Measurements from ENCODE around the gene NTRK1. TPM values are rescaled to one million over a fixed set of nuclear protein-coding genes. Genes with fewer than 3 reads are reported as not detected.

The NTRK1 gene
- total and polyA plus RNA-seq, 2 of the 4 experiments (the other 2 are of a cell fraction): not detected

- BruUV-seq (replicated peaks): no TSS peak
- Histone ChIP-seq H4K20me1 (ENCODE audit: insufficient read depth, low read length) (no peaks in the 10 kb centered on the region; the same call in 1 of the 2 replicates), H3K4ac (ENCODE audit: low read depth, low read length) (no peak overlapping the region), H3K18ac (ENCODE audit: low read depth, low read length) (no peak overlapping the region), H3K56ac (ENCODE audit: extremely low read depth, insufficient read depth, low read length) (no peak overlapping the region), H2AFZ (replicated peaks; ENCODE audit: low read length, poor library complexity) (no peak overlapping the region), H2AK5ac (ENCODE audit: low read depth, low read length) (no peak overlapping the region), H2AK9ac (replicated peaks; ENCODE audit: low read depth, low read length, poor library complexity) (no peak overlapping the region), H3K9ac (ENCODE audit: low read depth, low read length) (no peak overlapping the region), H2BK15ac (ENCODE audit: low read depth, low read length) (no peak overlapping the region), H3K14ac (replicated peaks; ENCODE audit: low read depth, low read length) (no peak overlapping the region), H3K23ac (ENCODE audit: low read depth, low read length) (no peak overlapping the region), H3K27ac (ENCODE audit: insufficient read depth, low read length) (no peak overlapping the region), H3K36me3 (ENCODE audit: control insufficient read depth, insufficient read depth, low read length) (no peaks in the 10 kb centered on the region), H3K4me2 (ENCODE audit: low read depth, low read length) (no peak overlapping the region), H4K91ac (ENCODE audit: insufficient read depth, low read depth, low read length) (no peak overlapping the region), H2BK20ac (ENCODE audit: low read depth, low read length) (no peak overlapping the region), H3K9me1 (ENCODE audit: insufficient read depth, low read length) (no peaks in the 10 kb centered on the region), H2BK5ac (ENCODE audit: low read depth, low read length, poor library complexity, severe bottlenecking) (no peak overlapping the region), H3K27me3 (ENCODE audit: control insufficient read depth, insufficient read depth, low read length) (peaks cover 86% of the 10 kb centered on the region), H2BK120ac (ENCODE audit: low read depth, low read length) (no peak overlapping the region), H4K8ac (ENCODE audit: low read depth in 2 of 2, low read length in 2 of 2) (no peak overlapping the region), H3K4me3 (ENCODE audit: insufficient read depth, low read depth, low read length) (no peak overlapping the region), H3K79me1 (ENCODE audit: low read depth in 1 of 2, low read length in 2 of 2) (no peaks in the 10 kb centered on the region), H4K5ac (ENCODE audit: low read depth, low read length) (no peak overlapping the region), H3K9me3 (ENCODE audit: control insufficient read depth, insufficient read depth, low read length) (no peaks in the 10 kb centered on the region; the same call in 1 of the 2 replicates), H3K4me1 (ENCODE audit: control insufficient read depth, insufficient read depth, low read length) (no peaks in the 10 kb centered on the region; the same call in 1 of the 2 replicates)
- no peak for DNase-seq
- ChIA-PET POLR2A (ENCODE audit: unreplicated experiment) (no interaction called here), CTCF (interaction anchor here (0.6 kb wide), 1 partner anchor 47 kb away, joined by 3 read pairs; no protein-coding TSS in a partner anchor)
- no peak for ATAC-seq (ENCODE audit: low read depth)
- intact Hi-C loops (cut with micrococcal nuclease) (no loop called here), in situ Hi-C loops (cut with MboI; ENCODE audit: low sequenced_read_pairs) (no loop called here), dilution Hi-C loops (cut with HindIII; ENCODE audit: low sequenced_read_pairs, unreplicated experiment) (no loop called here)
- TF ChIP-seq CEBPB (IDR thresholded peaks at IDR 0.05; ENCODE audit: low read depth, low read length): no peak
- no peak for TF ChIP-seq RAD21 (IDR thresholded peaks at IDR 0.05; ENCODE audit: low read length)
- no peak for TF ChIP-seq BHLHE40 (IDR thresholded peaks at IDR 0.05; ENCODE audit: low read depth, low read length)
- TF ChIP-seq RCOR1 (IDR thresholded peaks at IDR 0.05; ENCODE audit: insufficient replicate concordance, low read length): no peak
- TF ChIP-seq USF2 (IDR thresholded peaks at IDR 0.05; ENCODE audit: low read depth, low read length): no peak
- no peak for TF ChIP-seq CHD1 (IDR thresholded peaks at IDR 0.05; ENCODE audit: low read depth, low read length)
- no peak for TF ChIP-seq FOS (IDR thresholded peaks at IDR 0.05; ENCODE audit: low read depth, low read length)
- no peak for TF ChIP-seq CTCF (conservative IDR thresholded peaks at IDR 0.05; ENCODE audit: low read depth, low read length)
- no peak for TF ChIP-seq SMC3 (IDR thresholded peaks at IDR 0.05; ENCODE audit: low read depth, low read length)
- TF ChIP-seq ELK1 (IDR thresholded peaks at IDR 0.05; ENCODE audit: borderline replicate concordance, low read depth, low read length): no peak
- TF ChIP-seq MAFK (IDR thresholded peaks at IDR 0.05; ENCODE audit: low read depth, low read length): no peak
- TF ChIP-seq MAZ (IDR thresholded peaks at IDR 0.05; ENCODE audit: borderline replicate concordance, low read depth, low read length): no peak
- TF ChIP-seq RFX5 (IDR thresholded peaks at IDR 0.05; ENCODE audit: low read depth, low read length): no peak
- no peak for TF ChIP-seq NFE2L2 (IDR thresholded peaks at IDR 0.05; ENCODE audit: low read depth, low read length)
- no peak for TF ChIP-seq MXI1 (IDR thresholded peaks at IDR 0.05; ENCODE audit: borderline replicate concordance, low read depth, low read length)
- TF ChIP-seq POLR2A (IDR thresholded peaks at IDR 0.05; ENCODE audit: low read depth, low read length): no peak
- WGBS, 2 experiments (ENCODE audit: extremely low coverage in 2 of 2, insufficient read length in 1 of 2): 56% methylated on average over 5 of the region's 18 CpGs; no CpG with 5 or more reads in 1 of the 2 experiments
Observed at GRCh38 chr1:156845953-156846545, 14.6 kb upstream of the NTRK1 start.
